GM18520 (cell line): Measurements from ENCODE around the gene MANEA.
"Not testable (repeated sequence)": the region's sequence is repeated elsewhere in the genome, so short reads cannot be mapped to it uniquely, and the experiment has no call there.

Source experiments
- ATAC-seq: cut with Tn5 transposase; IDR thresholded peaks from one replicate; pipeline ENCODE4 v1.9.1; 2021; ENCODE audit not compliant: unreplicated experiment

The MANEA gene

GRCh38 chr6:95577304-95578105, at the start of gene MANEA:
MANEA (plus strand) TSS chr6:95577535; CDS start chr6:95586440, 8,905 bp downstream.
- peak; percentile 62 for ATAC-seq

DNA sequence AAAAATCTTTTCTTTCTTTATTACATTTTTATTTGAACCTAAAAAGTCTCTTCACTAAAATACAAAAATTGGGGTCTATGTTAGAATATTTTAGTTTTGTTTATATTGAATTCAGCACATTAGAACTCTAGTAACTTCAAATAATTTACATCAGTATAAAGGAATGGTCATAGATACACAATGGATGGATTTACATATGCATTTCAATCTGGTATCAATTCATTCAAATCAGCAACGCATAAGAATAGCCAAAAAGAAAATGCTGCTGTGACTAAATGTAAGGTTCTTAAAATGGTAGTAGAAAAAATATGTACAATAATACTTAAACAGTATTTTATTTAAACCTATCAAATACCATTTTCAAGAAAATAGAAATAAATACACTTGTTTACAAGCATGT, 47.6 kb upstream of the MANEA start:
- no peak for ATAC-seq

DNA sequence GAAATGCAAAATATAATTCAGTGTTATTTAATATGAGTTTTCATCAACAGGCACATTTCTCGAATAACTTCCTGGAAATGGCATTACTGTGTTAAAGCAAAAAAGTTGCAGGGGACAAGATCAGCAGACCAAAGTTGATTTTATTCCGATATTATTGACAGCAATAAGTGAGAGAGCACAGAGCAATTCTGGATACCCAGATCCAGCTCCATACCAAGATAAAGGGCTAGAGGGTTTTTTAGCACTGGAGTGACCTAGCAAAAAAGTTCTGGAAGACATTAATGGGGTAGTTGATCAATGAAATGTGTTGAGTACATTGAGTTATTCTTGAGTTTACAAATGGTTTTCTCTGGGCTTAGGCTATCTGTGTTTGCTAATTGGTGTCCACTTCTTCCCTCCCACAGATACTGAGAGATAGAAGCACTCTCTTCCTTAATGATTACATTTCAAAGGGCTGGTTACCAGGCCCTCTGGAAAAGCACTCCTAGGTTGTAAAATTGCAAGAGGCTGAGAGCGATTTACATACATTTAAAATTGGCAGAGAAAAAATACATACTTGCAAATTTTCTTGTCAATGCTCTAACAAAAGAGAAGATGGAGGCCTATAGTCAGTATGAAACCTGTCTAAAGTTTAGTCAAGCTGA, 47.0 kb upstream of the MANEA start:
- ATAC-seq: no peak

- no peak for ATAC-seq
Measured at GRCh38 chr6:95543798-95544197, 33.5 kb upstream of the MANEA start.

DNA sequence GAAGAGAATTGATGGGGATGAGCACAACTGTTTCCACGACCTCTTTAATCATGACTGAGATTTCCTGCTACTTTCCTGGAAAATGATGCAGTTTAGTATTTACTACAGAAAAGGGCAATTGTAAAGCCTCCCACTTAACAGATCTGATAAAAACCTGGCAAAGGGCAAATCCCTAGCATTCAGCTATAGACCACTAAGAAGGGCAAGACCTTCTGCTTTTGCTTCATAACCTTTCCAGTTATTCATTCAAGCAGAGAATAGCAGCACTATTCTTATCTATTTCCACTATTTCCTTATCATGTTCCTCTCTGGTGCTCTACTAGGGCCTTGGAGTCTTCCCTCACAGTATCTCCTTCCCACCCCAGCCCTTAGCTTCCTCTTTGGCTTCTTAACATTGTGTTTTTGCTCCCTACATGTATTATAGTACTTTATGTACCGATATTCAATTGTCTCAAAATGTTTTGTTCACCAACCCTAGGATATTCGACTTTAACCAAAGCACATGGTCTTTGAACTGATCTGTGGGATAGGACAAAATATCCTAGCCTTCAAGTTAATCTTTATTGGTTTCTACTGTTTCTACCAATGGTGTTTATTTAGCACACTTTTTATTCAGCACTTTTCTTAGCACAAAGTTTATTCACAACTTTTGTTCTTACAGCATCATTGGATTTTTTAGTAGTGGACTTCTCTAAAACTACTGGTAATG, 32.7 kb upstream of the MANEA start:
- ATAC-seq: no peak

DNA sequence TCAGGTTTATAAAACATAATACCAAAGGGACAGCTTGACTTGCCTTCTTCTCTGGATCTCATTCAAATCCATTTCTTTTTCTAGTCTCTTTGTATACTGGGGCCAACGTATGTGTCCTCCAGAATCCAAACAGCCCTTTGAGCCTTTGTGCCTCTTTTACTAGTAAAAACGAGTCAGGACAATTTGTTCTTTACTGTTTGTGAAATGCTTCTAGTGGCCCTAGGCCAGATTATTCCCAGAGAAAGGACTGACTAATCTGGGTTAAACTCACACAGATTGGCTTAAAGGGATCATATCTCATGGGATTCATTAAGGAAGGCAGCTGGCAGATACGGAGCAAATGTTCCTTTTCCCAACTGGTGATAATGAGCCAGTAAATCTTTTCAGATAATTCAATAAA, 32.1 kb upstream of the MANEA start:
- no peak for ATAC-seq

DNA sequence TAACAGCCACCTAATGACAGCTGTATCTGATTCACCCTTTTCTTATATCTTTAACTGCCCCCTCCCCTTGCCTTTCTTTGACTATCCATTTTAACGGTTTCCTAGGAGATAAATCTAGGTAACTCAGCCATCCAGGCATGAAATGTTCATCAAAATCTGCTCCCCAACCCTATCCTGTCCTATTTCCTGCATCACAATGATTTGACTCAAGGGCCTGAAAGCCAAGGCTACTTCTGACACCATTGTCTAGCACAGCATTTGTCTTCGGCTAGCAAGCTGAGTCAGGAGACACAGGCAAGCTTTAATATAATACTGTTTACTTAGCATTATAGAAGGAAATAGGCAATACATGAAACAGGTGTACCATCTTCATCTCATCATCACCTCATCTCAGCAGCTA, 31.6 kb upstream of the MANEA start:
- ATAC-seq: no peak

DNA sequence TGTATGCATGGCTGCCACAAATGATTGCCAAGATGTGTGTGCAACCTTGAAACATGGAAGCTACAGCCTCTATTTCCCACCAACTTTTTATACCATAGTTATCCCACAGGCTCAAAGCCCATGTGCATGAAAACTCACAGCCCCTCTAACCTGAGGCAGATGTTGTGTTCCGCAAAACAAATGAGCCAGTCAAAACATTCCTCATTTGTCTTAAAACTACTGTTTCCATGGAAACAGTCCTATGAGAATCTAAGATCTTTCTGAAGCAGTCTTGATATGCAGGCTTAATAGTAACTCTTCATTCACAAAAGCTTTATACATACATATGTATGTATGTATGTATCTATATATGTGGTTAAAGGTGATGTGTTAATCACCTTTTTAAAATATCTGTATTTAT, 31.2 kb upstream of the MANEA start:
- no peak for ATAC-seq

DNA sequence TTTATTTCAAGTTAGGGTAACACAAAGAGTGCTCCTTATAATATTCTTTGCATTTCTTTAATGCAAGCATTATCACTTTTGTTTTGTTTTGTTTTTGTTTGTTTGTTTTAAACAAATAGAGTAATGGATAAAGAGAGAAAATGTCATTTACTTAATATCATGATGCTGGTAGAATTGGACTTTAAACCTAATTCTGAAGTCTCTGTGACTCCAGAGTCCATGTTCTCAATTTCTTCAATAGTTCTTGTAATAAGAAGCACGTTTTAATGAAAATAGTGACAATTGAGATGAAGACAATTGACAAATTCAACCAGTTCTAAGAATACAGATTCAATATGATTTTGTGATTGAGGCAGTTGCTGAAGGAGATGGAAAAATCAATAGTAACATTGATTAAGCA, 30.3 kb upstream of the MANEA start:
- ATAC-seq: no peak

GRCh38 chr6:95548188-95548786, 29.0 kb upstream of the MANEA start:
- no peak for ATAC-seq

DNA sequence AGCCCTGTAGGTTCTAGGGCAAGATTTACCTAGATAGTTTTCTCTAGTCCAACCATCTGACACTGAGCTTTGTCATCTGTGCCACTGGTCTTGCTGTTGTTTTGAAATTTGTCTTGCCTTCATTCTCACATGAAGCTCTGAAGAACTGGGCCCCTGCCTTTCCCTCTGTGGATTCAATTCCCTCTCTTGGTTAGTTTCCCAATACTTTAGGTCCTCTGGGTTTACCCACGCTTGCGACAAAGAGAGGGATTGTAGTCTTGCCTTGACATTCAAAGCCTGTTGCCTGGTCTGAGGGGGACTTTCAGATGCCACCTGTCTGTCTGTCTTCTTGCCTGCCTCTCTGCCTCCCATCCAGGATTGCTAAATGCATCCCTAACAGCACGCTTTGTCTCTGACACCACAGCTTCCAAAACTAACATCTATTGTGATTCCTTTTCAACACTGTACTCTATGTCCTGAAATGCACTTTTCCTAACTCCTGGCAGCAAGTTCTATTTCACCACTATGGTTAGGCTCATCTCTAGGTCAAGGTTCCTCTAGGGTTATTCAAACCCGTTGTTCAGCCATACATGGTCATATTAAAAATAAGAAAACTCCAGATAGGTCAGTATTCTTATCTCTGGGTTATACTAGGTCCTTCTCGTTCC, 25.5 kb upstream of the MANEA start:
- no peak for ATAC-seq

DNA sequence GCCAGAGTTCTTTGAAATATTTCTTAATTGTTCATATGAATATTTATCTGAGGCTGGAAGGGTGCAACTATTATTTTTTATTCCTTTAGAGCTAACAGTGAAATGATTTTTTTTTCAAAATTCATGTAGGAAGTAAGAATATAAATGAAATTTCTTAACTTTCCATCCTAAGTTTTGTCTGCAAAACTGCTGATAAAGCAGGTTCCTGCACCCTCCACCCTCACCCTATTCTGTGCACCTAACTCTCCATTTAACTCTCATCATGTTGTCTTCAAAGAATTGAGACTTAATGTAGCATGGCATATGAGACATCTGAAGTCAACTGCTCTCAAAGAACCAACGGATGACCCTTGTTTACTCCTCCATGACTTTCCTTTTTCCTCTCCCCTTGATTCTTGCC, 23.5 kb upstream of the MANEA start:
- no peak for ATAC-seq

- not testable (repeated sequence) for ATAC-seq
Measured at GRCh38 chr6:95560956-95561355, 16.4 kb upstream of the MANEA start.

- ATAC-seq: no peak
Measured at GRCh38 chr6:95569560-95569959, 7.8 kb upstream of the MANEA start.

DNA sequence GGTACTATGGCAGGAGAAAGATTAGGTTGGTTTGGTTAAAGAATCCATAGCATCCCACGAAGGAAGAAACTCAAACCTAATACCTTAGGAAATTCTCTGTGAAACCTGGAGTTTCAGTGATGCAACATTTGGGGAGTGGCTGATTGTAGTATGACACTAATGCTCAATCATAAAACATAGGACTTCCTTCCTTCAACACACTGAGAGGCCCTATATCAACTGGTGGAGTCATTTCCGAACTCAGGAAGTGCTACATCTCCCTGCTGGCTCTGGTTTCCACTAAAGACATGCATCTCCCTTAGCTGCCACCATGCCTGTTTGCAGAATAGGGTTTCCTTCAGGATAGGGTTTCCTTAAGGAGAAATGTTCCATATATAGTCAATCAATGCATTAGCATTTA, 5.2 kb upstream of the MANEA start:
- no peak for ATAC-seq

GRCh38 chr6:95574811-95575210, 2.5 kb upstream of the MANEA start:
- no peak for ATAC-seq

- no peak for ATAC-seq
Measured at GRCh38 chr6:95576218-95576997, 927 bp upstream of the MANEA start.

DNA sequence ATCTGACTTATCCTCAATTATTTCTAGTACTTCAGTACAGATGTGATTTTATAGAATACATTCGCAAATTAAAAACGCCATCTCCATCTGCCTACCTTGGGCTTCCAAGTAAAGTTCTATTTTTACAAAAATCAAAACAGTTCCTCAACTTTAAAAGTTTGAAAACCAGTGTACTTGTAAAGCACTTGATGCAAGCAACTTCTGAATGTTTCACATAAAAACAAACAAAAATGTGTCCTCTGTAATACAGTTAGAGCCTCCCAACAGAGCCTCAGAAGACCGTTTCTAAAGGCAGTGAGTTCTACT, 384 bp upstream of the MANEA start:
- ATAC-seq: no peak

DNA sequence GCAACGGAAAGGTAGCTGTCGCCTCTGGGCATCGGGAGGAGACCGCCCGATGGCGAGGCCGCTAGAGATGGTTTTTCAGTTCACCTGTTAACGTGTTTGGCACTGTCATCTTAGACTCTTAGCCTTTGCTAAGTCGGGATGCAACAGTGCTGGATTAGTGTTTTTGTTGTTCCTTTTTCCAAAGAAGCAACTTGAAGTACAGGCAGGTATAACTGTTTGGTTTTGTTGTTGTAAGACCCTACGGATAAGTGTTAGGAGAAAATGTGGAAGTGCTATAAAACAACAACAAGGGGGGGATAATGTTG, 723 bp downstream of the MANEA start:
- ATAC-seq: no peak

DNA sequence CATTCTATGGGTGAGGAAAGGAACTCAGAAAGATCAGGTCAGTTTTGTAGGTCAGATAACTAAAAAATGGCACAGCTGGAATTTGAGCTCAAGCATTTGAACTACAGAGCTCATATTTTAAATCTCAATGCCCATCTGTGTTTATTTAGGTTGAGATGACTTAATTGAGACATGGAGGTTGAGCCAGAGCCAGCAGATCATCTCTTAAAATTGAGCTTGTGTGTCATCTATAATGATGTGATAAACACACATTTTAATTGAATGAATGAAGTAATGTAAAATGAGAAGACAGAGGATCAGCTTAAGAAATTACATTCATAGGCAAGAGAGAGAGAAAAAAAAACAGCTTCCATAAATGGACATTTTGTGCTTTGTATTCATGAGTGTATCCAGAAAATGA, 3.7 kb downstream of the MANEA start:
- ATAC-seq: no peak

DNA sequence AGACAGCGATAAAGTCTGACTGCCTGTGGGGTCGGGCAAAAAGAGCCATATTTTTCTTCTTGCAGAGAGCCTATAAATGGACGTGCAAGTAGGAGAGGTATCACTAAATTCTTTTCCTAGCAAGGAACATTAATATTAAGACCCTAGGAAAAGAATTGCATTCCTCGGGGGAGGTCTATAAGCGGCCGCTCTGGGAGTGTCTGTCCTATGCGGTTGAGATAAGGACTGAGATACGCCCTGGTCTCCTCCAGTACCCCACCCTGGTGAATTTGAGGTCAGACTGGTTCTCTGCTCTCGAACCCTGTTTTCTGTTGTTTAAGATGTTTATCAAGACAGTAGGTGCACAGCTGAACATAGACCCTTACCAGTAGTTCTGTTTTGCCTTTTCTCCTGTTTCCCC, 6.9 kb downstream of the MANEA start:
- ATAC-seq: not testable (repeated sequence)
